Stimulated activated CD8-positive, alpha-beta memory T cell treated with anti-CD3 and anti-CD28 coated beads, Interleukin-4, amount 100 ng/mL, for 48 hours (primary cell): ENCODE data around the gene HTR3D.
"Not testable (repeated sequence)": the region's sequence is repeated elsewhere in the genome, so short reads cannot be mapped to it uniquely, and the experiment has no call there.

ENCODE experiments used
- DNase-seq: peaks from one replicate; pipeline ENCODE4 v3.0.0-alpha.2; 2020

HTR3D gene

DNA sequence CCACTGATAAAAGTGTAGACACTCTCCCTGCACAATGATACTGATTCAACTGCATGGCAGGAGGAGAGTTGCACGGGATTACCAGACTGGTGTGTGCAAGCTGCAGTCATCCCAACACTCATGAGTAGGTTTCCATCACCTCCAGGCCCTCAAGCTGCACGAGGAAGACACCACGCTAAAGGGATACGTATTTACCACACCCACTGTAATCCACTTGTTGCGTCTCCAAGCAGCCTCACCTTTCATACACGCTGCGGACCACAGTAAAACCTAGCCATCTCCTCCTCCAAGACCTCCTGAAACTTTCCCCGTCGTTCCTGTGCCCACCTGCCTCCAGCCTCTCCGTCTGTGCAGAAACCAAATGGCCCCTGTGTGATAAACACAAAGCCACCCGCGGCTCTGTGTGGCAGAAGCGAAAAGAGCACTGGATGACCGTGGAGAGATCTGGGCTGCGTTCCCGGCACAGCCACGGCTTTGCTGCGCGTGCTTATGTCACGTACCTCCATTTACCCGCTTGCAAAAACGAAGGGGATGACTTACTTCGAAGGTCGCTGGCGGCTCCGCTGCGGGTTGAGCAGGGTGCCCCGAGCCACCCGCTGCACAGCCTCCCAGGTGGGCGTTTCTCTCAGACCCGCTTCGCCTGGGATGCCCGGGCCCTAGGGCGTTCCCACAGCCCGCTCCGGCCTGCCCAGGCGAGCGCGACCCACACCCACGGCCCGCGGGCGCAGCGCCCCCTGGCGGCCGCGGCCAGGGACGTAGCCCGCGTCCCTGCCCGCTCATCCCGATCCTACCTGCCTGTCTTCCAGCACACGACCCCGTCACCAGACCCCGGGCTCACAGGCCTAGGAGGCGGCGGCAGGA is 14.5 kb upstream of the HTR3D start:
- peak; percentile 67 for DNase-seq

- DNase-seq = peak; percentile 88
These were observed 13.7 kb upstream of the HTR3D start, which contains the start of gene ABCC5 for GRCh38 chr3:184017672-184018423. TSS of gene ABCC5 (minus strand) at chr3:184017884. CDS start at chr3:184014392, 3,492 bp downstream.

DNA sequence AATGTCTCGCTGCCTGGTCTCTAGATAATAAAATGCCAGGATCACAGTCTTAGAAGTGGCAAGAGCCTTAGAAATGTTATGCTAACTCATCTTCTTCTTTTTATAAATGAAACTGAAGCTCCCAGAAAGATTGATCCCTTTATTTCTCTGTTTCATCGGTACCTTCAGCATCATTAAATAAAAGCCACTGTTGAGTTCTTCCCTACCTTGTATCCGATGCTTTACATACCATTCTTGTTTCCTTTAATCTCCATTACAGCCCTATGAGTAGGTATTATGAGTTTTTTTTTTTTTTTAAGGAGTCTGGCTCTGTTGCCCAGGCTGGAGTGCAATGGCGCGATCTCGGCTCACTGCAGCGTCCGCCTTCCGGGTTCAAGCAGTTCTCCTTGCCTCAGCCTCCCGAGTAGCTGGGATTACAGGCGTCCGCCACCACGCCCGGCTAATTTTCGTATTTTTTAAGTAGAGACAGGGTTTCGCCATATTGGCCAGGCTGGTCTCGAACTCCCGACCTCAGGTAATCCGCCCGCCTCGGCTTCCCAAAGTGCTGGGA is 13.0 kb upstream of the HTR3D start:
- no peak for DNase-seq

GRCh38 chr3:184022323-184022722 is 9.2 kb upstream of the HTR3D start:
- DNase-seq = no peak

DNA sequence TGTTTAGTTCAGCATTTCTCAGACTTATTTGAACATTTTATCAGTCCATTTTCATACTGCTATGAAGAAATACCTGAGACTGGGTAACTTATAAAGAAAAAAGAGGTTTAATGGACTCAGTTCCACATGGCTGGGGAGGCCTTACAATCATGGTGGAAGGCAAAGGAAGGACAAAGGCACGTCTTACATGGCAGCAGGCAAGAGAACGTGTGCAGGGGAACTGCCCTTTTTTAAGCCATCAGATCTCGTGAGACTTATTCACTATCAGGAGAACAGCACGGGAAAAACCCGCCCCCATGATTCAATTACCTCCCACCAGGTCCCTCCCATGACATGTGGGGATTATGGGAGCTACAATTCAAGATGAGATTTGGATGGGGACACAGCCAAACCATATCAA is 6.3 kb upstream of the HTR3D start:
- DNase-seq = not testable (repeated sequence)

- DNase-seq = not testable (repeated sequence)
These were observed 3.2 kb upstream of the HTR3D start for GRCh38 chr3:184028275-184028890.

GRCh38 chr3:184029443-184029842 is 2.1 kb upstream of the HTR3D start:
- no peak for DNase-seq

GRCh38 chr3:184030536-184030935 is 1.0 kb upstream of the HTR3D start:
- DNase-seq = no peak

DNA sequence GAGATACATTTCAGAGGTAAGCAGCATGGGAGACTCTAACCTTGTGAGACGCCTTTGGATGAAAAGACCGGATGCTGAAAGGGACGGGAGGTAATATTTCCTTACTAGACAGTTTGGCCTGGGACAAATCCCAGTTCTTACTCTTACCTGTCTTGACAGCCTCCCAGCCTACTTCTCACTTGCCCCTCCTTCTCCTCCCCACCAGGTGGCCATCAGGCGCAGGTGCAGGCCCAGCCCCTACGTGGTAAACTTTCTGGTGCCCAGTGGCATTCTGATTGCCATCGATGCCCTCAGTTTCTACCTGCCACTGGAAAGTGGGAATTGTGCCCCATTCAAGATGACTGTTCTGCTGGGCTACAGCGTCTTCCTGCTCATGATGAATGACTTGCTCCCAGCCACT is 6.3 kb downstream of the HTR3D start:
- no peak for DNase-seq

GRCh38 chr3:184038307-184038706 is 6.8 kb downstream of the HTR3D start:
- DNase-seq = not testable (repeated sequence)

GRCh38 chr3:184039414-184039813 is 7.9 kb downstream of the HTR3D start:
- DNase-seq = no peak

DNA sequence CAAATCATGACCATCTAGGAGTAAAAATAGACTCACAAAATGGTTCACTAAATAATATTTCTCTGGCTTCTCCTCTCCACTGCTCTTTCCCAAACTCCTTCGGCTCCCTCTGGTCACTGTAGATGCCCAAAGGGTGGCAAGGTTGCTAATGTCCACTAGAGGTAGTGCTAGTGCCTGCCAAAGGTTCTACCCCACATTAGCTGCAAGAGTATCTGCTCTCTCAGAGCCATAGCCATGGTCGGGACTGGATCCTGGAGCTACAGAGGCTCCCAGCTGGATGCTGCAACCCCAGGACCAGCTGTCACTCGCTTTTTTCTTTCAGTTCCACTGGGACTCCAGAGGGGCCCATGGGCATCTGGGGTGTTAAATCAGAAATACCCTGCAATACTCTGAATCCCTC is 8.5 kb downstream of the HTR3D start:
- no peak for DNase-seq

DNA sequence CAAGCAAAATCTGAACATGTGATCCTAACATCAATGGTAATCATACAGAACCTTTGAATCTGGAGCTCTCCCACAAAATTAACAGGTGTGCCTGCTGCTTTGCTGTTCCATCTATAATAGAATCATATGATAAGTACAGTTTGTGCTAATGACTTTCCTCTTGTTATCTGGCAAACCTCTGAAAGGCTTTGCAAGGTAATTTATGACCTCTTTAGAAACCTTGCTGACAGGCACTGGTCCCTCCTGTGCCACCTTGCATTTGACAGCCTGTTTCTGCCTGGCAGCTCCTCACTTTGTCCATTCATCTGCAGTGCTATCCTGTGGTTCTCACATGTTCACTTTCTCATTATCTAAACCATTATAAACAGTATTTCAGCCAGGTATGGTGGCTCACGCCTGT is 11.1 kb downstream of the HTR3D start:
- DNase-seq = no peak

DNA sequence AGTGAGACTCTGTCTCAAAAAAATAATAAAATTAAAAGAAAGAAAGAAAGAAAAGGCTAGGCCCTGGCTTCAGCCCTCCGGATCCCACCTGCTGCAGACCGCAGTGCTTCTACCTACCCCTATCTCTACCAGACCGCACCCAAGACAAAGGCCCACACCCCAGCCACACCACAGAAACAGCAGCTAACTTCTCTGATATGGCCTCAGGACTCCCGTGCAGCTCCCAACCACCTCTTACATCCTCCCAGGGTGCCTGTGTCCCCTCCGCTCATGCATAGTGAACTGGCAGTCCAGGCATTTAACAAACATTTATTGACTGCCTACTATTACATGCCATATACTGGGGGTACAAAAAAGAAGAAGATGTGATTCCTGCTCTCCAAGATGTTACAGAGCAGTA is 14.5 kb downstream of the HTR3D start:
- DNase-seq = no peak

GRCh38 chr3:184050217-184050847 is 18.8 kb downstream of the HTR3D start:
- DNase-seq = no peak

- DNase-seq = no peak
These were observed 21.2 kb downstream of the HTR3D start, which contains the start of gene HTR3C for GRCh38 chr3:184052767-184053166. TSS of gene HTR3C (plus strand) at chr3:184053047. CDS start at chr3:184053081, 34 bp downstream.

DNA sequence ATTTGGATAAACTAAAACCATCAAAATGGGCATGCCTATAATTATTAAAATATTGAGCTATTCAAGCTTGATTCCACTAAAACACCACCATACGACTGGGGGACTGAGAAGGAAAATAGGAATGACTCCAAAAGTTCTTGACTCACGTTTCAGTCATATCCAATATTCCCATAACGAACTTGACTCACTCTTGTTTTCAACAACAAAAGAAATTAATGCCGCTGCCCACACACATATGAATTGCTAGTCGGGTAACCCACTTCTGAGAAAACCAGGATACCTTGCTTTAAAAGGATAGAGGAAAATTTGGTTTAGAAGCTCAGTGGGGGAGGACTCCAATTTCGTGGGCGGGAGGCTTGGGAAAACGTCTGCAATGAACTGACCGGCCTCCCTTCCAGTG is 26.5 kb downstream of the HTR3D start:
- no peak for DNase-seq

GRCh38 chr3:184059424-184059823 is 27.9 kb downstream of the HTR3D start:
- no peak for DNase-seq

DNA sequence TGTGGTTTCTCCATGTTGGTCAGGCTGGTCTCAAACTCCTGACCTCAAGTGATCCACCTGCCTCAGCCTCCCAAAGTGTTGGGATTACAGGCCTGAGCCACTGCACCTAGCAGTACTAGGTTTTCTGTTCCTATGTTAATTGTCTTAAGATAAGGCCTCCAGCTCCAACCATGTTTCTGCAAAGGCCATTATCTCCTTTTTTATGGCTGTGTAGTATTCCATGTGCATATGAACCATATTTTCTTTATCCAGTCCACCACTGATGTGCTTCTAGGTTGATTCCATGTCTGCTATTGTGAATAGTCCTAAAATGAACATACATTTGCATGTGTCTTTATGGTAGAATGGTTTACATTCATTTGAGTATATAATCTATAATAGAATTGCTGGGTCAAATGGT is 31.1 kb downstream of the HTR3D start:
- DNase-seq = no peak

DNA sequence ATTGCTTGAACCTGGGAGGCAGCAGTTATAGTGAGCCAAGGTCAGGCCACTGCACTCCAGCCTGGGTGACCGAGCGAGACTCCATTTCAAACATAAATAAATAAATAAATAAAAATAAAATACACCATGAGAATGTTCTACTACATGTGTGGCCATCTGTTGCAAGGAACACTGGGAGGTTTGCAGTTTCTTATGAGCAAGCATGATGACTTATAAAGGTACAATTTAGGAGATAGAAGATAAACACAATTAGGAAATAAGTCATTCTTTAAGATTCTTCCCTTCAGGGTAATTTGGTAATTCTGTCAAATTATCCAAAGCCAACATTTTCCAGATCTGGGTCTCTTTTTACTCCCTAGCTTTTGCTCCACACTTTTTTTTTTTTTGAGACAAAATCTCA is 34.7 kb downstream of the HTR3D start:
- no peak for DNase-seq

DNA sequence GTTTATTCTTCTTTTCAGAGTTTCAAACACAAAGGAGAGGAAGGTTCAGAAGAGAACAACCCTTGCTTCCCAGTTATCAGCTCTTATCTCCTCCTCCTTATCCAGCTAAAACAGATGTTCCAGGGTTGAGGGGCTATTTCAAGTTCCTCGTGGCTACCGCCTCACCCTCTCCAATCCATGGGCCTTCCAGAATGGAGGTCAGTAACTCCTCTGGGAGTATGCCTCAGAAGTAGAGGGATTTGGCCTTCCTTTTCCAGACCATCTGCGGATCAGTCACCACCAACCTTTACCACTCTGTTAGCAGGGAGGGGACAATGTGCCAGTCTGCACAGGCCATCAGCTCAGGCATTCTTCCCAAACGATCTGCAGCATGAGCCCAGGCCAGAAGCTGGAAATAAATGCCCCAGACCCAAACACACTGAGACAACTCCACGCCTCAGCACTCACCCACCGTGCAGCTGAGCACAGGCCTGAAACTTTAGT is 36.1 kb downstream of the HTR3D start:
- DNase-seq = no peak

DNA sequence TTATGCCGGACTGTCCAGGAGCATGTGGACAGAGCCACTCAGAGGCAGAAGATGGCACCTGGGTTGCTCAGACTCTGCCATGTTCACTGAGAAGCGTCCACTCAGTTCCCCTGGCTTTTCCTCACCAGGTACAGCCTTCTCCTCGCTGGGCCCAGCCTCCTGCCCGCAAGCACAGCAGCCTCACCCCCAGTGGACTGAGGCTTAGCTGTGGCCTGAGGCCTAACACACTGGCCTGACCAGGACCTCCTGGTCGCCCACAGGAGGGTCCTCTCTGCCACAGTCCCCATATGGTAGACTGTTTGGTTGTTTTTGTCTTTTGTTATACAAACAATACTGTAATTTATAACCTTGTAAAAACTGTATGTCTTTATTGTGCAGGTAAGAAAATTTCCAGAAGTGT is 36.8 kb downstream of the HTR3D start:
- no peak for DNase-seq

- DNase-seq = not testable (repeated sequence)
These were observed 39.6 kb downstream of the HTR3D start for GRCh38 chr3:184071142-184071541.
